Duodenal mucosa (tissue), 2 donors: ENCODE results near the gene PEX16.
"Not testable (repeated sequence)": the region's sequence is repeated elsewhere in the genome, so short reads cannot be mapped to it uniquely, and the experiment has no call there.

ENCODE experiments used
- H3K27ac ChIP-seq: one replicate; pipeline ENCODE4 v1.7.0; 2013; ENCODE audit warnings: low read depth, low read length
- H3K27me3 ChIP-seq, 2 donors: one replicate each; pipeline ENCODE4 v1.7.0; 2013; ENCODE audit warnings: low read length in 2 of 2, control low read depth in 1 of 2; ENCODE audit not compliant: insufficient read depth in 2 of 2, control insufficient read depth in 1 of 2
- H3K36me3 ChIP-seq, 2 donors: one replicate each; pipeline ENCODE4 v1.7.0; 2013; ENCODE audit warnings: low read length in 2 of 2, control low read depth in 1 of 2; ENCODE audit not compliant: insufficient read depth in 2 of 2, control insufficient read depth in 1 of 2
- H3K4me1 ChIP-seq, 2 donors: one replicate each; pipeline ENCODE4 v1.7.0; 2013; ENCODE audit warnings: low read length in 2 of 2, control low read depth in 1 of 2; ENCODE audit not compliant: insufficient read depth in 2 of 2, control insufficient read depth in 1 of 2
- H3K4me3 ChIP-seq, 2 donors: one replicate each; pipeline ENCODE4 v1.7.0; 2013; ENCODE audit warnings: low read length in 2 of 2, low read depth in 1 of 2
- H3K9ac ChIP-seq, 2 donors: one replicate each; pipeline ENCODE4 v1.7.0; 2013; ENCODE audit warnings: low read length in 2 of 2, low read depth in 1 of 2
- H3K9me3 ChIP-seq, 2 donors: one replicate each; pipeline ENCODE4 v1.7.0; 2013; ENCODE audit warnings: low read length in 2 of 2, control low read depth in 1 of 2; ENCODE audit not compliant: control insufficient read depth in 1 of 2

The PEX16 gene

DNA sequence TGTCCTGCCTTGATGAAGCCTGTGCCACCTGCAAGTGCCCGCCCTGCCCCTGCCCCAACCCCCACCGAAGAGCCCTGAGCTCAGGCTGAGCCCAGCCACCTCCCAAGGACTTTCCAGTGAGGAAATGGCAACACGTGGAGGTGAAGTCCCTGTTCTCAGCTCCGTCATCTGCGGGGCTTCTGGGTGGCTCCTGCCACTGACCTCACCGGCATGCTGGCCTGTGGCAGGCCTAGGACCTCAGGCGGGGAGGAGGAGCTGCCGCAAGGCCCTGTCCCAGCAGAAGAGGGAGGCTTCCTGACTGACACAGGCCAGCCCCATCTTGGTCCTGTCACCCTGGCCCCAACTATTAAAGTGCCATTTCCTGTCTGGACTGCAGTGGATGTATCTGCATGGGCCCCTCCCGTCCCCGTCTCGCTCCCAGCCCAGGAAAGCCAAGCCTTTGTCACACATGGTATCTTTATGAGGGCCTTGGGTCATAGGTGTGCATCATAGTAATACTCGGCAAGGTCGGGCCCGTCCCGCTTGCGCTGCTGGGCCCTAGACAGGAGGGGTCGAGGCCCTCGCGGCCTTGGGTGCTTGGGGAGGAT is 11.5 kb downstream of the PEX16 start:
- Histone ChIP-seq H3K27ac (no peak overlapping the region), H3K9me3 (no peaks in the 10 kb centered on the region), H3K9ac (no peak overlapping the region), H3K4me1 (peaks cover 21 to 31% of the 10 kb centered on the region in 2 donors), H3K27me3 (peaks cover 0 to 4% of the 10 kb centered on the region in 2 donors), H3K4me3 (peak overlapping the region in 1 of 2 donors; percentile 22), H3K36me3 (peaks cover 3 to 21% of the 10 kb centered on the region in 2 donors)

GRCh38 chr11:45905576-45905975 is 12.1 kb downstream of the PEX16 start:
- Histone ChIP-seq H3K36me3 (peaks cover 0 to 15% of the 10 kb centered on the region in 2 donors), H3K27me3 (peaks cover 5 to 10% of the 10 kb centered on the region in 2 donors), H3K4me1 (peaks cover 21 to 31% of the 10 kb centered on the region in 2 donors)
- not testable (repeated sequence) for H3K4me3 ChIP-seq, H3K9me3 ChIP-seq, H3K27ac ChIP-seq, H3K9ac ChIP-seq

DNA sequence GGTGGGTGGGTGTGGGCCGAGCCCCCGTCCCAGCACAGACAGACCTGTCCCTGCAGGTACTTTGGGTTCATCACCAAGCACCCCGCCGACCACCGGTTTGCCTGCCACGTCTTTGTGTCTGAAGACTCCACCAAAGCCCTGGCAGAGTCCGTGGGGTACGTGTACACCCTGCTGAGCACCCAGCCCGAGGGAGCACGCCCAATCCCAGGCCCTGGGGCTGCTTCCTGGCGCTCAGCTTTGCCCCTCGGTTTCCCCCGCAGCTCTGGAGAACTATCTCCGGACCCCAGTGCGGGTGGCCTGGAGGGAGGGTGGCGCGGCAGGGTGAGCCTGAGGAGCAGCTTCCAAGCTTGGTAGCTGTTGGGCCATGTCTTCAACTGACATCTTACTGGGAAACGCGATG is 12.6 kb downstream of the PEX16 start:
- Histone ChIP-seq H3K9me3 (no peaks in the 10 kb centered on the region), H3K27me3 (peaks cover 8 to 13% of the 10 kb centered on the region in 2 donors), H3K4me3 (no peak overlapping the region), H3K27ac (no peak overlapping the region), H3K4me1 (peaks cover 21 to 31% of the 10 kb centered on the region in 2 donors), H3K36me3 (peaks cover 0 to 10% of the 10 kb centered on the region in 2 donors), H3K9ac (no peak overlapping the region)

DNA sequence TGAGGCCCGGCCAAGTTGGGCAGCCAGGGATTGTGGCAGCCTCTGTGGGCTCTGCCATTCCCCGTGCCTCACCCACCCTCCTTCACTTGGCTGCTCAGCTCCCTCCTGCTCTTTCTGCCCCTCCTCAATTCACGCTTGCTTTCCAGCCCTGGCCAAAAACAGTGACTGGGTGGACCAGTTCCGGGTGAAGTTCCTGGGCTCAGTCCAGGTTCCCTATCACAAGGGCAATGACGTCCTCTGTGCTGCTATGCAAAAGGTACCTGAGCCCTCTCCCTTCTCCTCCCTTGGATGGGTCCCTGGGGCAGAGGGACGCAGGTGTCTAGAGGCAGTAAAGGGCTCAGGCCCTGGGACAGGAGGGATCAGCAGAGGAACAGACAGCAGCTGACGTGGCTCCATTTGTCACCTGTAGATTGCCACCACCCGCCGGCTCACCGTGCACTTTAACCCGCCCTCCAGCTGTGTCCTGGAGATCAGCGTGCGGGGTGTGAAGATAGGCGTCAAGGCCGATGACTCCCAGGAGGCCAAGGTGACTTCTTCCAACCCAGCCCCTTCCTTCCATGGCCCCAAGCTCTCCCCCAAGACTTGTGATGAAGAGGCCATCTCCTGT is 13.3 kb downstream of the PEX16 start:
- Histone ChIP-seq H3K27ac (no peak overlapping the region), H3K4me1 (peaks cover 22 to 32% of the 10 kb centered on the region in 2 donors), H3K4me3 (no peak overlapping the region), H3K9ac (no peak overlapping the region), H3K9me3 (no peaks in the 10 kb centered on the region), H3K27me3 (peaks cover 11 to 13% of the 10 kb centered on the region in 2 donors), H3K36me3 (peaks cover 0 to 3% of the 10 kb centered on the region in 2 donors)

DNA sequence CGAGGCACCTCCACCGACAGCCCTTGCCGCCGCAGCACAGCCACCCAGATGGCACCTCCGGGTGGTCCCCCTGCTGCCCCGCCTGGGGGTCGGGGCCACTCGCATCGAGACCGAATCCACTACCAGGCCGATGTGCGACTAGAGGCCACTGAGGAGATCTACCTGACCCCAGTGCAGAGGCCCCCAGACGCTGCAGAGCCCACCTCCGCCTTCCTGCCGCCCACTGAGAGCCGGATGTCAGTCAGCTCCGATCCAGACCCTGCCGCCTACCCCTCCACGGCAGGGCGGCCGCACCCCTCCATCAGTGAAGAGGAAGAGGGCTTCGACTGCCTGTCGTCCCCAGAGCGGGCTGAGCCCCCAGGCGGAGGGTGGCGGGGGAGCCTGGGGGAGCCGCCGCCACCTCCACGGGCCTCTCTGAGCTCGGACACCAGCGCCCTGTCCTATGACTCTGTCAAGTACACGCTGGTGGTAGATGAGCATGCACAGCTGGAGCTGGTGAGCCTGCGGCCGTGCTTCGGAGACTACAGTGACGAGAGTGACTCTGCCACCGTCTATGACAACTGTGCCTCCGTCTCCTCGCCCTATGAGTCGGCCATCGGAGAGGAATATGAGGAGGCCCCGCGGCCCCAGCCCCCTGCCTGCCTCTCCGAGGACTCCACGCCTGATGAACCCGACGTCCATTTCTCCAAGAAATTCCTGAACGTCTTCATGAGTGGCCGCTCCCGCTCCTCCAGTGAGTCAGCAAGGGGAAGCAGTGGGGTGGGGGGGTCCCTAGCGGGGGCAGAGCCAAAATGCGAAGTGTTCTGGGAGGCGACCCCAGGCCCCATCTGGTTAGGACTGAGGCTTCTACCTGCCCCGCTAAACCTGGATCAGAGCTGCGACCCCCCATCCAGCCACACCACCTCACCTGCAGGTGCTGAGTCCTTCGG is 15.0 kb downstream of the PEX16 start:
- no peak overlapping the region for H3K27ac ChIP-seq
- no peaks in the 10 kb centered on the region for H3K9me3 ChIP-seq
- H3K27me3 ChIP-seq = peaks cover 25 to 29% of the 10 kb centered on the region in 2 donors
- H3K4me3 ChIP-seq = no peak overlapping the region
- no peak overlapping the region for H3K9ac ChIP-seq
- no peaks in the 10 kb centered on the region for H3K36me3 ChIP-seq
- peaks cover 26 to 38% of the 10 kb centered on the region in 2 donors for H3K4me1 ChIP-seq

GRCh38 chr11:45901626-45902025 is 16.1 kb downstream of the PEX16 start:
- Histone ChIP-seq H3K27me3 (peaks cover 25 to 29% of the 10 kb centered on the region in 2 donors), H3K27ac (no peak overlapping the region), H3K9ac (no peak overlapping the region), H3K36me3 (no peaks in the 10 kb centered on the region), H3K4me3 (no peak overlapping the region), H3K4me1 (peaks cover 24 to 32% of the 10 kb centered on the region in 2 donors), H3K9me3 (no peaks in the 10 kb centered on the region)

GRCh38 chr11:45900916-45901617 is 16.6 kb downstream of the PEX16 start:
- Histone ChIP-seq H3K4me1 (peaks cover 18 to 27% of the 10 kb centered on the region in 2 donors), H3K27me3 (peaks cover 25 to 29% of the 10 kb centered on the region in 2 donors), H3K27ac (no peak overlapping the region), H3K4me3 (peak overlapping the region; percentile 28 to 40), H3K9ac (no peak overlapping the region), H3K36me3 (no peaks in the 10 kb centered on the region), H3K9me3 (no peaks in the 10 kb centered on the region)

- Histone ChIP-seq H3K4me1 (peaks cover 17 to 22% of the 10 kb centered on the region in 2 donors), H3K27me3 (peaks cover 25 to 29% of the 10 kb centered on the region in 2 donors), H3K4me3 (peak overlapping the region; percentile 28 to 40)
- H3K36me3 ChIP-seq, H3K27ac ChIP-seq, H3K9me3 ChIP-seq, H3K9ac ChIP-seq: not testable (repeated sequence)
These were observed 17.4 kb downstream of the PEX16 start for GRCh38 chr11:45900175-45900800.

- Histone ChIP-seq H3K27me3 (peaks cover 25 to 29% of the 10 kb centered on the region in 2 donors), H3K4me1 (peaks cover 12 to 15% of the 10 kb centered on the region in 2 donors), H3K9me3 (no peaks in the 10 kb centered on the region), H3K27ac (no peak overlapping the region), H3K36me3 (no peaks in the 10 kb centered on the region), H3K4me3 (peak overlapping the region; percentile 36 to 58), H3K9ac (no peak overlapping the region)
These were observed 18.1 kb downstream of the PEX16 start for GRCh38 chr11:45899448-45900174.
